MM.1S (cell line): ENCODE results near the gene CNTFR.

Experiments used
- DNase-seq: peaks from one replicate; pipeline ENCODE4 v3.0.0-alpha.2; 2015
- H2AFZ ChIP-seq: fragments of 300-600 bp; sonication (generic); 2 replicates; pipeline ENCODE4 v1.6.0; 2016; ENCODE audit warnings: antibody characterized with exemption, low read length
- H3F3A ChIP-seq: fragments of 300-600 bp; sonication (generic); 2 replicates; pipeline ENCODE4 v1.6.1; 2016; ENCODE audit warnings: mild to moderate bottlenecking, antibody characterized with exemption, low read length, moderate library complexity, mixed read lengths; ENCODE audit not compliant: insufficient read depth
- H3K27ac ChIP-seq: fragments of 300-600 bp; sonication (generic); 2 replicates; pipeline ENCODE4 v1.5.1; 2016; ENCODE audit warnings: mild to moderate bottlenecking, low read length
- H3K27me3 ChIP-seq: fragments of 300-600 bp; sonication (generic); replicated peaks from 2 replicates; pipeline ENCODE4 v1.6.0; 2016; ENCODE audit warnings: low read length; ENCODE audit not compliant: insufficient read depth
- H3K36me3 ChIP-seq: fragments of 300-600 bp; sonication (generic); replicated peaks from 2 replicates; pipeline ENCODE4 v1.6.1; 2016; ENCODE audit warnings: mild to moderate bottlenecking, low read length, mixed read lengths; ENCODE audit not compliant: insufficient read depth
- H3K4me1 ChIP-seq: fragments of 300-600 bp; sonication (generic); 2 replicates; pipeline ENCODE4 v1.6.1; 2016; ENCODE audit warnings: low read length, mixed read lengths
- H3K4me2 ChIP-seq: fragments of 300-600 bp; sonication (generic); 2 replicates; pipeline ENCODE4 v1.6.0; 2016; ENCODE audit warnings: low read depth, low read length
- H3K4me3 ChIP-seq: fragments of 300-600 bp; sonication (generic); 2 replicates; pipeline ENCODE4 v1.5.1; 2016; ENCODE audit warnings: low read length, mixed read lengths
- H3K79me2 ChIP-seq: fragments of 300-600 bp; sonication (generic); 2 replicates; pipeline ENCODE4 v1.6.1; 2016; ENCODE audit warnings: mixed run types, low read length, mixed read lengths
- H3K9ac ChIP-seq: fragments of 300-600 bp; sonication (generic); 2 replicates; pipeline ENCODE4 v1.6.1; 2016; ENCODE audit warnings: low read length, mixed read lengths
- H3K9me2 ChIP-seq: fragments of 300-600 bp; sonication (generic); replicated peaks from 2 replicates; pipeline ENCODE4 v1.6.1; 2016; ENCODE audit warnings: mild to moderate bottlenecking, low read length, mixed read lengths; ENCODE audit not compliant: insufficient read depth
- H3K9me3 ChIP-seq: fragments of 300-600 bp; sonication (generic); replicated peaks from 2 replicates; pipeline ENCODE4 v1.6.1; 2016; ENCODE audit warnings: mild to moderate bottlenecking, low read length, mixed read lengths; ENCODE audit not compliant: insufficient read depth
- H4K20me1 ChIP-seq: fragments of 300-600 bp; sonication (generic); 2 replicates; pipeline ENCODE4 v1.6.1; 2016; ENCODE audit warnings: mild to moderate bottlenecking, low read length, moderate library complexity, mixed read lengths; ENCODE audit not compliant: insufficient read depth
- CTCF ChIP-seq: fragments of 300-600 bp; sonication (generic); IDR thresholded peaks from 2 replicates; pipeline ENCODE4 v1.5.1; 2016; ENCODE audit warnings: antibody characterized with exemption, low read length, mixed read lengths
- EZH2 ChIP-seq: fragments of 300-600 bp; sonication (generic); optimal IDR thresholded peaks from 2 replicates; pipeline ENCODE3; 2017; ENCODE audit warnings: low read depth, mild to moderate bottlenecking, antibody characterized with exemption, low read length, mixed read lengths
- EZH2phosphoT487 ChIP-seq: fragments of 300-600 bp; sonication (generic); IDR thresholded peaks from 2 replicates; pipeline ENCODE4 v1.6.1; 2018; ENCODE audit warnings: antibody characterized with exemption, low read length

CNTFR gene

GRCh38 chr9:34502891-34503290, 86.6 kb downstream of the CNTFR start:
- H3K4me1 ChIP-seq: no peaks in the 10 kb centered on the region
- H3F3A ChIP-seq: no peaks in the 10 kb centered on the region
- H3K4me3 ChIP-seq: no peak overlapping the region
- no peak overlapping the region for H3K9ac ChIP-seq
- no peaks in the 10 kb centered on the region for H4K20me1 ChIP-seq
- H3K27me3 ChIP-seq: peaks cover 18% of the 10 kb centered on the region
- no peaks in the 10 kb centered on the region for H3K36me3 ChIP-seq
- no peak overlapping the region for H3K27ac ChIP-seq
- no peaks in the 10 kb centered on the region for H3K9me3 ChIP-seq
- no peak overlapping the region for H3K4me2 ChIP-seq
- H3K9me2 ChIP-seq: no peaks in the 10 kb centered on the region
- no peaks in the 10 kb centered on the region for H3K79me2 ChIP-seq
- TF ChIP-seq EZH2 (no peak), EZH2phosphoT487 (no peak), CTCF (no peak)
- no peak for DNase-seq
- no peak overlapping the region for H2AFZ ChIP-seq

- Histone ChIP-seq H3F3A (no peaks in the 10 kb centered on the region), H2AFZ (no peak overlapping the region), H3K4me1 (no peaks in the 10 kb centered on the region), H3K27ac (no peak overlapping the region), H3K4me3 (no peak overlapping the region), H3K4me2 (no peak overlapping the region), H3K9me3 (no peaks in the 10 kb centered on the region), H3K9me2 (no peaks in the 10 kb centered on the region), H3K79me2 (no peaks in the 10 kb centered on the region), H3K36me3 (no peaks in the 10 kb centered on the region), H4K20me1 (no peaks in the 10 kb centered on the region), H3K27me3 (peaks cover 18% of the 10 kb centered on the region), H3K9ac (no peak overlapping the region)
- no peak for DNase-seq
- TF ChIP-seq EZH2 (no peak), CTCF (no peak), EZH2phosphoT487 (no peak)
These were observed 87.1 kb downstream of the CNTFR start for GRCh38 chr9:34502471-34502870.

GRCh38 chr9:34501889-34502425, 87.6 kb downstream of the CNTFR start:
- H3K79me2 ChIP-seq: no peaks in the 10 kb centered on the region
- no peaks in the 10 kb centered on the region for H3K4me1 ChIP-seq
- H4K20me1 ChIP-seq: no peaks in the 10 kb centered on the region
- no peak overlapping the region for H3K27ac ChIP-seq
- no peaks in the 10 kb centered on the region for H3K36me3 ChIP-seq
- H2AFZ ChIP-seq: no peak overlapping the region
- peaks cover 18% of the 10 kb centered on the region for H3K27me3 ChIP-seq
- no peak overlapping the region for H3K9ac ChIP-seq
- no peak overlapping the region for H3K4me2 ChIP-seq
- H3K9me3 ChIP-seq: no peaks in the 10 kb centered on the region
- TF ChIP-seq EZH2phosphoT487 (no peak), EZH2 (no peak)
- no peak for DNase-seq
- H3K4me3 ChIP-seq: no peak overlapping the region
- no peaks in the 10 kb centered on the region for H3K9me2 ChIP-seq
- no peaks in the 10 kb centered on the region for H3F3A ChIP-seq
